Panc1 (cell line): ENCODE data around the gene AGBL1.

Experiments
- POLR2AphosphoS5 ChIP-seq: IDR thresholded peaks from 2 replicates; pipeline ENCODE4 v1.6.1; 2012; ENCODE audit warnings: mild to moderate bottlenecking, low read depth, low read length, moderate library complexity
- SIN3A ChIP-seq: IDR thresholded peaks from 2 replicates; pipeline ENCODE4 v1.6.1; 2012; ENCODE audit warnings: low read depth, mild to moderate bottlenecking, low read length, moderate library complexity, borderline replicate concordance; ENCODE audit not compliant: insufficient read depth
- TCF7L2 ChIP-seq: IDR thresholded peaks from 2 replicates; pipeline ENCODE4 v1.6.1; 2011; ENCODE audit warnings: mild to moderate bottlenecking, low read depth, low read length, inconsistent platforms
- TF ChIP-seq, protein P1 (sequence below): fragments of 450-650 bp; IDR thresholded peaks from 2 replicates; pipeline ENCODE4 v1.5.1; 2017; ENCODE audit warnings: mild to moderate bottlenecking
- TF ChIP-seq, protein P2 (sequence below), 2 experiments: IDR thresholded peaks; 2 replicates each; pipeline ENCODE4 v1.6.1; 2011 to 2012; ENCODE audit warnings: low read depth in 2 of 2, control low read depth in 1 of 2, low read length in 1 of 2, mild to moderate bottlenecking in 1 of 2, moderate library complexity in 1 of 2; ENCODE audit not compliant: insufficient read depth in 1 of 2

DNA sequence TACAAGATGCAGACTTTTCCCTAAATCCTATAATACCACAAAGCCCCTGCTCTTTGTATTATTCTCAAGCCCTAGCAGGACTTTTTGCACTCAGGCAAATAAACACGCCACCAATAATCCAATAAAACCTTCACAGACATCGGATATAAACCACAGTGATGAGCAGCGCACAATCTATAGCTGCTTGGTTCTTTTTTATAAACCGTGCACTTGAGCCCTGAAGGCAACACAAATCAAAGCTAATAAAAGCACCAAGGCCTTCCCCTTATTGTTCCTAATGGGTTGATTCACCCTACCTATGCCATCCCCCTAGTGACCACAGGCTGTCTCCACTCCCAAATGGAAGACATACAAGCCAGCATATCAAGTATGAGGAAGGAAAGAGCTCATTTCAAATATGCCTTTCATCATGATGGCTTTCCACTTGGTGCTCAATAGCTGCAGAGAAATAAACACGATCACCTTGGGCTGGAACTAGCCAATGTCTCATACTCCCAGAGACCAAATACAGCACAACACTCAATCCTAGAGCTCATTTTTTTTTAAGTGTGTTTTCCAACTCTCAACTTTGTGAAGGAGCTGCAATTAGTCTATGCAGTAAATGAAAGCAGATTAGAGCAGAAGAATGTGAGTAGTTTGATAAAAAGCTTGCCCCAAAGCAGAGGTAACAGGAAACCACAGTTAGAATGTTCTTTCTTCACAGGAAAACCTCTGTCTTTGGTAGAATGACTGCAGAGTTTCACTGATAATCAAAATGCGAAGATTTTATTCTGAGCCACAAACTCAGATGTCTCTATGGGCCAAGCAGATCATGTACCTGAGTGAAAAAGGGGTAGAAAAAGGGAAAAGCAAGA is 573.9 kb downstream of the AGBL1 start:
- TF ChIP-seq, protein P1, sequence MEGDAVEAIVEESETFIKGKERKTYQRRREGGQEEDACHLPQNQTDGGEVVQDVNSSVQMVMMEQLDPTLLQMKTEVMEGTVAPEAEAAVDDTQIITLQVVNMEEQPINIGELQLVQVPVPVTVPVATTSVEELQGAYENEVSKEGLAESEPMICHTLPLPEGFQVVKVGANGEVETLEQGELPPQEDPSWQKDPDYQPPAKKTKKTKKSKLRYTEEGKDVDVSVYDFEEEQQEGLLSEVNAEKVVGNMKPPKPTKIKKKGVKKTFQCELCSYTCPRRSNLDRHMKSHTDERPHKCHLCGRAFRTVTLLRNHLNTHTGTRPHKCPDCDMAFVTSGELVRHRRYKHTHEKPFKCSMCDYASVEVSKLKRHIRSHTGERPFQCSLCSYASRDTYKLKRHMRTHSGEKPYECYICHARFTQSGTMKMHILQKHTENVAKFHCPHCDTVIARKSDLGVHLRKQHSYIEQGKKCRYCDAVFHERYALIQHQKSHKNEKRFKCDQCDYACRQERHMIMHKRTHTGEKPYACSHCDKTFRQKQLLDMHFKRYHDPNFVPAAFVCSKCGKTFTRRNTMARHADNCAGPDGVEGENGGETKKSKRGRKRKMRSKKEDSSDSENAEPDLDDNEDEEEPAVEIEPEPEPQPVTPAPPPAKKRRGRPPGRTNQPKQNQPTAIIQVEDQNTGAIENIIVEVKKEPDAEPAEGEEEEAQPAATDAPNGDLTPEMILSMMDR = no peak
- no peak for TF ChIP-seq POLR2AphosphoS5
- TF ChIP-seq, protein P2, sequence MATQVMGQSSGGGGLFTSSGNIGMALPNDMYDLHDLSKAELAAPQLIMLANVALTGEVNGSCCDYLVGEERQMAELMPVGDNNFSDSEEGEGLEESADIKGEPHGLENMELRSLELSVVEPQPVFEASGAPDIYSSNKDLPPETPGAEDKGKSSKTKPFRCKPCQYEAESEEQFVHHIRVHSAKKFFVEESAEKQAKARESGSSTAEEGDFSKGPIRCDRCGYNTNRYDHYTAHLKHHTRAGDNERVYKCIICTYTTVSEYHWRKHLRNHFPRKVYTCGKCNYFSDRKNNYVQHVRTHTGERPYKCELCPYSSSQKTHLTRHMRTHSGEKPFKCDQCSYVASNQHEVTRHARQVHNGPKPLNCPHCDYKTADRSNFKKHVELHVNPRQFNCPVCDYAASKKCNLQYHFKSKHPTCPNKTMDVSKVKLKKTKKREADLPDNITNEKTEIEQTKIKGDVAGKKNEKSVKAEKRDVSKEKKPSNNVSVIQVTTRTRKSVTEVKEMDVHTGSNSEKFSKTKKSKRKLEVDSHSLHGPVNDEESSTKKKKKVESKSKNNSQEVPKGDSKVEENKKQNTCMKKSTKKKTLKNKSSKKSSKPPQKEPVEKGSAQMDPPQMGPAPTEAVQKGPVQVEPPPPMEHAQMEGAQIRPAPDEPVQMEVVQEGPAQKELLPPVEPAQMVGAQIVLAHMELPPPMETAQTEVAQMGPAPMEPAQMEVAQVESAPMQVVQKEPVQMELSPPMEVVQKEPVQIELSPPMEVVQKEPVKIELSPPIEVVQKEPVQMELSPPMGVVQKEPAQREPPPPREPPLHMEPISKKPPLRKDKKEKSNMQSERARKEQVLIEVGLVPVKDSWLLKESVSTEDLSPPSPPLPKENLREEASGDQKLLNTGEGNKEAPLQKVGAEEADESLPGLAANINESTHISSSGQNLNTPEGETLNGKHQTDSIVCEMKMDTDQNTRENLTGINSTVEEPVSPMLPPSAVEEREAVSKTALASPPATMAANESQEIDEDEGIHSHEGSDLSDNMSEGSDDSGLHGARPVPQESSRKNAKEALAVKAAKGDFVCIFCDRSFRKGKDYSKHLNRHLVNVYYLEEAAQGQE (IDR thresholded peaks at IDR 0.05; ENCODE audit: insufficient read depth in 1 of 2, low read depth in 2 of 2, low read length in 1 of 2) = no peak
- TF ChIP-seq TCF7L2 = no peak
- no peak for TF ChIP-seq SIN3A
